Suprapubic skin (tissue), 4 donors: ENCODE measurements around the gene JUND. TPM values are rescaled to one million over a fixed set of nuclear protein-coding genes. Genes with fewer than 3 reads are reported as not detected.

Source experiments
- DNase-seq, 2 donors: peaks; one replicate each; pipeline ENCODE4 v3.0.0-alpha.2; 2019; ENCODE audit warnings: low spot score in 2 of 2
- H3K27ac ChIP-seq: fragments of 200-600 bp; sonication (generic); one replicate; pipeline ENCODE4 v1.5.1; 2019
- H3K27me3 ChIP-seq: fragments of 200-600 bp; sonication (generic); one replicate; pipeline ENCODE4 v1.5.1; 2019
- H3K36me3 ChIP-seq: fragments of 200-600 bp; sonication (generic); one replicate; pipeline ENCODE4 v1.5.1; 2019
- H3K4me1 ChIP-seq: fragments of 200-600 bp; sonication (generic); one replicate; pipeline ENCODE4 v1.5.1; 2019
- H3K4me3 ChIP-seq: fragments of 200-600 bp; sonication (generic); one replicate; pipeline ENCODE4 v1.5.1; 2019; ENCODE audit warnings: mild to moderate bottlenecking
- H3K9me3 ChIP-seq: fragments of 200-600 bp; sonication (generic); one replicate; pipeline ENCODE4 v1.5.1; 2019
- CTCF ChIP-seq, 2 donors: fragments of 200-600 bp in 1 of 2; fragments of 450-650 bp in 1 of 2; sonication (generic) in 1 of 2; IDR thresholded peaks; one replicate each; pipeline ENCODE4 v1.5.1; 2016 to 2019; ENCODE audit warnings: antibody characterized with exemption in 2 of 2, mild to moderate bottlenecking in 1 of 2, moderate library complexity in 1 of 2
- EP300 ChIP-seq: sonication (generic); formaldehyde crosslinking; IDR thresholded peaks from one replicate; pipeline ENCODE4 v1.6.1; 2017; ENCODE audit warnings: antibody characterized with exemption
- POLR2A ChIP-seq, 2 donors: fragments of 450-650 bp; IDR thresholded peaks; one replicate each; pipeline ENCODE4 v1.6.1; 2017; ENCODE audit warnings: antibody characterized with exemption in 2 of 2, mild to moderate bottlenecking in 2 of 2, moderate library complexity in 2 of 2
- POLR2AphosphoS5 ChIP-seq, 3 donors: sonication (generic); formaldehyde crosslinking; IDR thresholded peaks; one replicate each; pipeline ENCODE4 v1.6.1; 2017; ENCODE audit warnings: antibody characterized with exemption in 3 of 3
- WGBS: methylation state at CpG from one replicate; pipeline ENCODE4 v1.1.5; 2018; 5-methylcytosine and 5-hydroxymethylcytosine counted together
- total RNA-seq, 4 donors: library from RNA; depleted of rRNA; stranded (reverse); fragments of >200 nt; gene quantifications; one replicate each; pipeline ENCODE4 v1.1.0, GENCODE V29; 2016

Gene JUND
- total RNA-seq, 4 donors from 2014 or later = 330 to 579 (median 396) TPM

GRCh38 chr19:18310118-18310909 lies 28.9 kb upstream of the JUND start:
- no peaks in the 10 kb centered on the region for H3K9me3 ChIP-seq
- H3K4me1 ChIP-seq = peaks cover 27% of the 10 kb centered on the region
- no peak for DNase-seq
- WGBS = 79% methylated on average over 18 of the region's 23 CpGs
- no peak overlapping the region for H3K4me3 ChIP-seq
- no peaks in the 10 kb centered on the region for H3K27me3 ChIP-seq
- no peak overlapping the region for H3K27ac ChIP-seq
- TF ChIP-seq EP300 (no peak), POLR2AphosphoS5 (IDR thresholded peaks at IDR 0.05) (no peak), POLR2A (IDR thresholded peaks at IDR 0.05) (no peak), CTCF (IDR thresholded peaks at IDR 0.05) (no peak)
- peaks cover 41% of the 10 kb centered on the region for H3K36me3 ChIP-seq

- TF ChIP-seq POLR2AphosphoS5 (IDR thresholded peaks at IDR 0.05) (no peak), CTCF (IDR thresholded peaks at IDR 0.05) (no peak), POLR2A (IDR thresholded peaks at IDR 0.05) (no peak), EP300 (no peak)
- Histone ChIP-seq H3K27me3 (no peaks in the 10 kb centered on the region), H3K27ac (no peak overlapping the region), H3K36me3 (peaks cover 41% of the 10 kb centered on the region), H3K4me3 (no peak overlapping the region), H3K4me1 (peaks cover 34% of the 10 kb centered on the region), H3K9me3 (no peaks in the 10 kb centered on the region)
- 86% methylated on average over 33 of the region's 33 CpGs for WGBS
- DNase-seq = no peak
These were observed 28.2 kb upstream of the JUND start for GRCh38 chr19:18309525-18310064.

GRCh38 chr19:18308948-18309325 lies 27.5 kb upstream of the JUND start:
- Histone ChIP-seq H3K4me3 (no peak overlapping the region), H3K27ac (no peak overlapping the region), H3K36me3 (peaks cover 40% of the 10 kb centered on the region), H3K9me3 (no peaks in the 10 kb centered on the region), H3K4me1 (peaks cover 40% of the 10 kb centered on the region), H3K27me3 (no peaks in the 10 kb centered on the region)
- 100% methylated on average over 2 of the region's 7 CpGs for WGBS
- DNase-seq = no peak
- no peak for TF ChIP-seq POLR2A (IDR thresholded peaks at IDR 0.05)
- no peak for TF ChIP-seq CTCF (IDR thresholded peaks at IDR 0.05)
- TF ChIP-seq EP300 = no peak
- TF ChIP-seq POLR2AphosphoS5 (IDR thresholded peaks at IDR 0.05) = no peak

GRCh38 chr19:18308051-18308947 lies 26.9 kb upstream of the JUND start:
- Histone ChIP-seq H3K4me3 (no peak overlapping the region), H3K27ac (peak overlapping the region; percentile 20), H3K27me3 (no peaks in the 10 kb centered on the region), H3K9me3 (no peaks in the 10 kb centered on the region), H3K36me3 (peaks cover 37% of the 10 kb centered on the region), H3K4me1 (peaks cover 47% of the 10 kb centered on the region)
- WGBS = 81% methylated on average over 5 of the region's 20 CpGs
- TF ChIP-seq EP300 = no peak
- no peak for TF ChIP-seq CTCF (IDR thresholded peaks at IDR 0.05)
- TF ChIP-seq POLR2A (IDR thresholded peaks at IDR 0.05) = no peak
- TF ChIP-seq POLR2AphosphoS5 (IDR thresholded peaks at IDR 0.05) = no peak
- no peak for DNase-seq

- H3K9me3 ChIP-seq = no peaks in the 10 kb centered on the region
- H3K36me3 ChIP-seq = peaks cover 28% of the 10 kb centered on the region
- DNase-seq = no peak
- TF ChIP-seq EP300 = no peak
- no peak for TF ChIP-seq POLR2AphosphoS5 (IDR thresholded peaks at IDR 0.05)
- TF ChIP-seq CTCF (IDR thresholded peaks at IDR 0.05) = no peak
- TF ChIP-seq POLR2A (IDR thresholded peaks at IDR 0.05) = no peak
- peaks cover 57% of the 10 kb centered on the region for H3K4me1 ChIP-seq
- peak overlapping the region; percentile 20 for H3K27ac ChIP-seq
- WGBS = 53% methylated on average over 7 of the region's 19 CpGs
- no peak overlapping the region for H3K4me3 ChIP-seq
- H3K27me3 ChIP-seq = no peaks in the 10 kb centered on the region
These were observed 25.9 kb upstream of the JUND start for GRCh38 chr19:18307271-18307681.
